ENCODE data around the gene ZNF135.

ZNF135 gene

DNA sequence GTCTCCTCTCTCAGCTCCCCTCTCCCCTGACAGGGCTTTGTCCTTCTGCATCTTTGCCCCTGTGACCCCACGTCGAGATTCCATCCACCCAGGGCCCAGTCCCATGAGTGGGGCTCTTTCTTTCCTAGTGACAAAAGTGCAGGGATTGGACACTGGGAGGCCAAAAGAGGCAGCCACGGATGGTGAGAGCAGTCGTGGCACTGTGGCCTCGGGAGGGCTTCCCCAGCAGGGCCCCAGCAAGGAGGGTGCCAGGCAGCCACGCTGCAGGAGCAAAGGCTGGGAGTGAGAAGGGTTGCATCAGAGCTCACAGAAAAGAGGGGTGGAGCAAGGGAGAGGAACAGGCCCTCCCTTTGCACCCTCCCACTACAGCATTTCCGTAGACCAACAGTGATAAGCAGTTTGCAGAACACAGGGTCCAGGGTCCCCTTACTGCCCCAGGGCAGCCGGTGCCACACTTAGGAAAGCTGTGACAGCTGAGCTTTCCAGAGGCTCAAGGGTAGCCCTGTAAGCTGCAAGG, 20.3 kb upstream of the ZNF135 start:
- H3K36me3 Mint-ChIP-seq (ENCODE audit: low read depth): peaks cover 10% of the 10 kb centered on the region
- H3K4me3 Mint-ChIP-seq: no peak overlapping the region
- peaks cover 43% of the 10 kb centered on the region for H3K9me3 Mint-ChIP-seq
- no peak overlapping the region for H3K27ac Mint-ChIP-seq
- no peaks in the 10 kb centered on the region for H3K4me1 Mint-ChIP-seq (ENCODE audit: low read depth)
- peaks cover 2% of the 10 kb centered on the region for H3K27me3 Mint-ChIP-seq (ENCODE audit: low read depth)
- no peak for DNase-seq (ENCODE audit: low spot score)

- Mint-ChIP-seq H3K9me3 (peaks cover 33% of the 10 kb centered on the region), H3K36me3 (ENCODE audit: low read depth) (peaks cover 5% of the 10 kb centered on the region), H3K4me3 (no peak overlapping the region), H3K27ac (no peak overlapping the region), H3K27me3 (ENCODE audit: low read depth) (no peaks in the 10 kb centered on the region), H3K4me1 (ENCODE audit: low read depth) (no peaks in the 10 kb centered on the region)
- DNase-seq (ENCODE audit: low spot score): no peak
These were observed 18.1 kb upstream of the ZNF135 start for GRCh38 chr19:58040751-58041525.

DNA sequence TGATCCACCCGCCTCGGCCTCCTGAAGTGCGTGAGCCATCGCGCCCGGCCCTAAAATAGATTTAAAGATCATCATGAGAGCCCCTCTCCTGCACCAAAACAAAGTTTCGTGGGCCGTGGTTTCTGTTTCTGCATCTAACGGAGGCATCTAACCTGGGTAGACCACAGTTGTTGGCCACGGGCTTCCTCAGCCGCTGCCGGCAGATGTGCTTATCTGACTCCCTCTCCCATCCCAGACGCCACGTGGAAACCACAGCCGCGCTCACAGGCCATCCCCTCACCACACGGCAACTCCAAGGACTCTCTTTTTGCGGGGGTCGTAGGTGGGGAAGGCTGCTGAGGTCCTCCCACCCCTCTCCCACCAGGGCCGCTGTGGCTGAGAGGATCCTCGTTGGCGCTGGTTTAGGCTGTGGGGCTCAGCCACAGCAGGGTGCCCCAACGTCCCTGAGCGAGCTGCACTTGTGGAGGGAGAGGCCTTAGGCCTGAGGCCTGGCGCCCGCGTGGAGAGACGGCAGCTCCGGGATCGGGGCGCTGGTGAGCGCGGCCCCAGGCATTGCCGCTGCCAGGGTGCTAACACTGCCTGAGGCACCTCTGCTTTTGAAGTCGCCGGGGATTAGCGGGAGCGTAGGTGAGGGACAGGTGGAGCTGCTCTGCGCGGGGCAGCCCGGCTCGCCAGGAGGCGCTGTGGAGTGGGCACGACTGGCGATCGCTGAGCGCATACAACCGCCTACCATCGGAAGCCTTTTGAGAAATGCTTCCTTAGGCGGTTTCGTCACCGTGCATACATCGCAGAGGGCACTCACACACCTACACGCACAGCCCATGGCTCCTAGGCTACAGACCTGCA, 16.4 kb upstream of the ZNF135 start:
- peaks cover 2% of the 10 kb centered on the region for H3K36me3 Mint-ChIP-seq (ENCODE audit: low read depth)
- no peak overlapping the region for H3K4me3 Mint-ChIP-seq
- H3K9me3 Mint-ChIP-seq: peaks cover 36% of the 10 kb centered on the region
- no peaks in the 10 kb centered on the region for H3K4me1 Mint-ChIP-seq (ENCODE audit: low read depth)
- no peak overlapping the region for H3K27ac Mint-ChIP-seq
- no peak for DNase-seq (ENCODE audit: low spot score)
- no peaks in the 10 kb centered on the region for H3K27me3 Mint-ChIP-seq (ENCODE audit: low read depth)

- Mint-ChIP-seq H3K27me3 (ENCODE audit: low read depth) (no peaks in the 10 kb centered on the region), H3K36me3 (ENCODE audit: low read depth) (no peaks in the 10 kb centered on the region), H3K27ac (no peak overlapping the region), H3K4me1 (ENCODE audit: low read depth) (no peaks in the 10 kb centered on the region), H3K9me3 (peaks cover 35% of the 10 kb centered on the region), H3K4me3 (no peak overlapping the region)
- no peak for DNase-seq (ENCODE audit: low spot score)
These were observed 14.7 kb upstream of the ZNF135 start for GRCh38 chr19:58044391-58044790.

- no peak for DNase-seq (ENCODE audit: low spot score)
- Mint-ChIP-seq H3K4me3 (no peak overlapping the region), H3K9me3 (peaks cover 38% of the 10 kb centered on the region), H3K36me3 (ENCODE audit: low read depth) (no peaks in the 10 kb centered on the region), H3K27ac (no peak overlapping the region), H3K4me1 (ENCODE audit: low read depth) (no peaks in the 10 kb centered on the region), H3K27me3 (ENCODE audit: low read depth) (no peaks in the 10 kb centered on the region)
These were observed 14.2 kb upstream of the ZNF135 start for GRCh38 chr19:58044886-58045285.

DNA sequence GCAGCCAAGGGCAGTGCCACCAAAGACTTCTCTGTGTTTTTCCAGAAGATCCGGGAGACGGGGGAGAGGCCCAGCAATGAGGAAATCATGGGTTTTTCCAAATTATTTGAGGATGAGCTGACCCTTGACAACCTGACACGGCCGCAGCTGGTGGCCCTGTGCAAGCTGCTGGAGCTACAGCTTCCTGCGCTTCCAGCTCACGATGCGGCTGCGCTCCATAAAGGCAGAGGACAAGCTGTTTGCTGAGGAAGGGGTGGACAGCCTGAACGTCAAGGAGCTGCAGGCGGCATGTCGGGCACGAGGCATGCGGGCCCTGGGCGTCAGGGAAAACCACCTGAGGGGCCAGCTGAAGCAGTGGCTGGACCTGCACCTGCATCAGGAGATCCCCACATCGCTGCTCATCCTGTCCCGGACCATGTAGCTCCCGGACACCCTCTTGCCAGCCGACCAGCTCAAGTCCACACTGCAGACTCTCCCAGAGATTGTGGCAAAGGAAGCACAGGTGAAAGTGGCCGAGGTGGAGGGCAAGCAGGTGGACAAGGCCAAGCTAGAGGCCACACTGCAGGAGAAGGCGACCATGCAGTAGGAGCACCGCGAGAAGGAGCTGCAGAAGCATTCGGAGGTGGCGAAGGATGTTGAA, 13.6 kb upstream of the ZNF135 start:
- no peak for DNase-seq (ENCODE audit: low spot score)
- Mint-ChIP-seq H3K4me3 (no peak overlapping the region), H3K27ac (no peak overlapping the region), H3K36me3 (ENCODE audit: low read depth) (no peaks in the 10 kb centered on the region), H3K4me1 (ENCODE audit: low read depth) (no peaks in the 10 kb centered on the region), H3K27me3 (ENCODE audit: low read depth) (no peaks in the 10 kb centered on the region), H3K9me3 (peaks cover 40% of the 10 kb centered on the region)

DNA sequence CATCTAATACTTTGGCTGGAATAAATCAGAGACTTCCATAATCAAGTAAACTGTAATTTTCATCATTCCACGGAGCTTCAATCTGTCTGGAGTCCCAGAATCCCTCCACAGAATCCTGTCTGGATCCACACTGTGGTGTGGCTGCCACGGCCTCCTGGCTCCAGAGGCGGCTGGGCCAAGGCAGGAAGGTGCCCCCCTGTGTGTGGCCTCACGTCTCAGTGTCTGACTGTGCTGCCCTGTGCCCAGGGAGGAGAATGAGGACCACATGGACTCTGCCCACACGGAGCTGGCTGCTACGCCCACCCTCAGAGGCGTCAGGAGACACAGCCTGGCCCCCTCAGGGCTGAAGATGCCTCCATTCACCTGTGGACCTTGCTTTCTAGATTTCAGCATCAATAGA, 12.2 kb upstream of the ZNF135 start:
- Mint-ChIP-seq H3K27ac (no peak overlapping the region), H3K9me3 (peaks cover 47% of the 10 kb centered on the region), H3K4me3 (no peak overlapping the region), H3K4me1 (ENCODE audit: low read depth) (no peaks in the 10 kb centered on the region), H3K36me3 (ENCODE audit: low read depth) (no peaks in the 10 kb centered on the region), H3K27me3 (ENCODE audit: low read depth) (no peaks in the 10 kb centered on the region)
- no peak for DNase-seq (ENCODE audit: low spot score)

- DNase-seq (ENCODE audit: low spot score): no peak
- Mint-ChIP-seq H3K36me3 (ENCODE audit: low read depth) (no peaks in the 10 kb centered on the region), H3K4me3 (no peak overlapping the region), H3K4me1 (ENCODE audit: low read depth) (no peaks in the 10 kb centered on the region), H3K9me3 (peaks cover 48% of the 10 kb centered on the region), H3K27me3 (ENCODE audit: low read depth) (no peaks in the 10 kb centered on the region), H3K27ac (no peak overlapping the region)
These were observed 11.4 kb upstream of the ZNF135 start for GRCh38 chr19:58047672-58048071.

DNA sequence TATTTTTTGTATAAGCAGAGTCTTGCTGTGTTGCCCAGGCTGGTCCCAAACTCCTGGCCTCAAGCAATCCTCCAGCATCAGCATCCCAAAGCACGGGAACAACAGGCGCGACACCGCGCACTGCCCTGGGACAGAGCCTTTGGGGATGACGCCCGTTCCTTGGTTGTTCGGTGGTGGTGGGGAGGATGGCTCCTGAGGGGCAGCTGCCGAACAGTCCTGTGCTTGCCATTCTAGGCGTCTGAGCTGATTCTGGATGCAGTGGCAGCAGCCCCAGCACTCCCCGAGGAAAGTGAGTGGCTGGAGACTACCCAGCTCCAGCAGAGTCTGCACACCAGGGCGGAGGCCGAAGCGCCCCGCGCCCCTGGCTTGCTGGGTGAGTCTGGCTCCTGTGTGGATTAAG, 6.8 kb upstream of the ZNF135 start:
- H3K9me3 Mint-ChIP-seq: peaks cover 45% of the 10 kb centered on the region

DNA sequence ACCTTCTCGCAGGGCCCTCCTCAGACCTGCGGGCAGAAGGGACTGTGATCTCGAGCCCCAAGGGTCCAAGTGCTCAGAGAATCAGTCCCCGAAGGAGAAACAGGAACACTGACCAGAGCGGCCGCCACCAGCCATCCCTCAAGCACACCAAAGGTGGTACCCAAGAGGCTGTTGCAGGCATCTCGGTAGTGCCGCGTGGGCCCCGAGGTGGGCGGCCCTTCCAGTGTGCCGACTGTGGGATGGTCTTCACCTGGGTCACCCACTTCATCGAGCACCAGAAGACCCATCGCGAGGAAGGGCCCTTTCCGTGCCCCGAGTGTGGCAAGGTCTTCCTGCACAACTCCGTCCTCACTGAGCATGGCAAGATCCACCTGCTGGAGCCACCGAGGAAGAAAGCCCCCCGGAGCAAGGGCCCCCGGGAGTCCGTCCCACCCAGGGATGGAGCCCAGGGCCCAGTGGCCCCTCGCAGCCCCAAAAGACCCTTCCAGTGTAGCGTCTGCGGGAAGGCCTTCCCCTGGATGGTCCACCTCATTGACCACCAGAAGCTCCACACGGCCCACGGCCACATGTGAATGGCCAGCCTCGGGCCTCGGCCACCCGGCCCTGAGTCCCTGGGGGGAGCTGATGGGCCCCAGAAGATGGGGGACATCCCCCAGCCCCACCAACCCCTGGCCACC, 5.5 kb upstream of the ZNF135 start:
- Mint-ChIP-seq H3K36me3 (ENCODE audit: low read depth) (no peaks in the 10 kb centered on the region), H3K4me1 (ENCODE audit: low read depth) (no peaks in the 10 kb centered on the region), H3K27ac (no peak overlapping the region), H3K27me3 (ENCODE audit: low read depth) (no peaks in the 10 kb centered on the region), H3K4me3 (no peak overlapping the region), H3K9me3 (peaks cover 47% of the 10 kb centered on the region)
- no peak for DNase-seq (ENCODE audit: low spot score)

More for the DNA sequence above, 6.8 kb upstream of the ZNF135 start:
- Mint-ChIP-seq H3K27ac (no peak overlapping the region), H3K27me3 (ENCODE audit: low read depth) (no peaks in the 10 kb centered on the region), H3K4me3 (no peak overlapping the region), H3K36me3 (ENCODE audit: low read depth) (no peaks in the 10 kb centered on the region), H3K4me1 (ENCODE audit: low read depth) (no peaks in the 10 kb centered on the region)
- DNase-seq (ENCODE audit: low spot score): no peak

- DNase-seq (ENCODE audit: low spot score): no peak
- Mint-ChIP-seq H3K9me3 (peaks cover 41% of the 10 kb centered on the region), H3K4me3 (no peak overlapping the region)
These were observed 3.9 kb upstream of the ZNF135 start for GRCh38 chr19:58054901-58055874.

DNA sequence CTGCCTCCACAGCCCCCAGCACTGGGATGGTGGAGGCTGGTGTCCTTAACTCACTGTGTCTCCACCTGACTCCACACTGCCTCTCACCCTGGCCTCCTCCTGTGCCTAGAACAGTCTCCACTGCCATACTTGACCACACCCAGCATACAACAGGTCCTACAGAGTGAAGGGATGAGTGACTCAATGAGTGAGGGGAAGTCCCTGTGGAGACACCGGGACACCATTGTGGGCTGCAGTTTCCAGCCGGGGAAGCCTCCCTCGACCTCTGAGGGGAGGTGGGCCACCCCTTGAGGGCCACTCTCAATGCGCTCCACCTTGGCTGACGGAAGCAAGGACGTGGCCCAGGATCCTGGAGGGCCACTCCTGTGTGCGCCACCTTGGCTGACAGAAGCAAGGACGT, 2.8 kb upstream of the ZNF135 start:
- no peaks in the 10 kb centered on the region for H3K4me1 Mint-ChIP-seq (ENCODE audit: low read depth)
- no peak overlapping the region for H3K4me3 Mint-ChIP-seq
- no peak overlapping the region for H3K27ac Mint-ChIP-seq
- H3K9me3 Mint-ChIP-seq: peaks cover 38% of the 10 kb centered on the region
- DNase-seq (ENCODE audit: low spot score): no peak
- H3K27me3 Mint-ChIP-seq (ENCODE audit: low read depth): no peaks in the 10 kb centered on the region
- H3K36me3 Mint-ChIP-seq (ENCODE audit: low read depth): peaks cover 4% of the 10 kb centered on the region

More at GRCh38 chr19:58054901-58055874, 3.9 kb upstream of the ZNF135 start:
- Mint-ChIP-seq H3K27me3 (ENCODE audit: low read depth) (no peaks in the 10 kb centered on the region), H3K4me1 (ENCODE audit: low read depth) (no peaks in the 10 kb centered on the region), H3K27ac (no peak overlapping the region), H3K36me3 (ENCODE audit: low read depth) (peaks cover 4% of the 10 kb centered on the region)

DNA sequence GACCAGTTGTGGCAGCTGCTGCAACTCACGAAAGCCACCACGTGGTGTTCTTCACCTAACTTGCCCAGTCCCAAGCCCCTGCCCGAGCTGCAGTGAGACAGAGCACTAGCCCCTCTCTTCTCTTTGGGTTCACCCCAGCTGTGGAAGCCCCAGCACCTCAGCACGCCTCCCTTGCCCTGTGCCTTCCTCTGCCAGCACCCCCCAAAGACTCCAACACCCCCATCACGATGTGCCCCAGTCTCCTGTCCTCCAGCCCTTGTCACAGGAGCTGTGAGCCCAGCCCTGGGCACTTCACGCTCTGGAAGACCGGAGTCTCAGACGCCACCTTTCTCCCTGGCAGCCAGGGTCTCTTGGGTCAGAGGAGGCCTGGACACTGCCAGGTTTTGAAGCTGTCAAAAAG, 2.2 kb upstream of the ZNF135 start:
- no peak for DNase-seq (ENCODE audit: low spot score)
- no peak overlapping the region for H3K4me3 Mint-ChIP-seq
- H3K9me3 Mint-ChIP-seq: peaks cover 39% of the 10 kb centered on the region
- H3K36me3 Mint-ChIP-seq (ENCODE audit: low read depth): peaks cover 4% of the 10 kb centered on the region
- H3K27ac Mint-ChIP-seq: no peak overlapping the region
- H3K4me1 Mint-ChIP-seq (ENCODE audit: low read depth): no peaks in the 10 kb centered on the region
- H3K27me3 Mint-ChIP-seq (ENCODE audit: low read depth): no peaks in the 10 kb centered on the region
